SHP77 (cell line): ENCODE results near the gene ADAMTSL2.

ENCODE experiments used
- DNase-seq, 2 experiments: peaks; one replicate each; lab custom pipeline; 2025; lab: John Stamatoyannopoulos, UW

ADAMTSL2 gene

GRCh38 chr9:133606708-133607025, 72.2 kb downstream of the ADAMTSL2 start:
- no peak for DNase-seq

- no peak for DNase-seq
Observed at GRCh38 chr9:133607381-133607780, 72.9 kb downstream of the ADAMTSL2 start.

- DNase-seq: no peak
Observed at GRCh38 chr9:133607976-133608375, 73.5 kb downstream of the ADAMTSL2 start.

GRCh38 chr9:133608382-133608781, 73.9 kb downstream of the ADAMTSL2 start:
- no peak for DNase-seq

GRCh38 chr9:133608889-133609288, 74.4 kb downstream of the ADAMTSL2 start:
- DNase-seq: no peak

- no peak for DNase-seq
Observed at GRCh38 chr9:133609311-133610098, 75.0 kb downstream of the ADAMTSL2 start, which contains the start of gene FAM163B. TSS of gene FAM163B (minus strand) at chr9:133609389. CDS start at chr9:133580223, 29,166 bp downstream.

GRCh38 chr9:133610845-133611244, 76.3 kb downstream of the ADAMTSL2 start:
- no peak for DNase-seq

- DNase-seq: no peak
Observed at GRCh38 chr9:133612051-133612450, 77.5 kb downstream of the ADAMTSL2 start.

GRCh38 chr9:133612816-133613215, 78.3 kb downstream of the ADAMTSL2 start:
- no peak for DNase-seq

GRCh38 chr9:133613432-133613831, 78.9 kb downstream of the ADAMTSL2 start:
- DNase-seq: no peak

- no peak for DNase-seq
Observed at GRCh38 chr9:133614056-133614455, 79.6 kb downstream of the ADAMTSL2 start.

GRCh38 chr9:133614678-133615077, 80.2 kb downstream of the ADAMTSL2 start:
- DNase-seq: no peak

GRCh38 chr9:133615186-133615585, 80.7 kb downstream of the ADAMTSL2 start:
- peak; percentile 84 to 85 for DNase-seq

- peak in 1 of 2 experiments; percentile 51 for DNase-seq
Observed at GRCh38 chr9:133615606-133616188, 81.2 kb downstream of the ADAMTSL2 start.

GRCh38 chr9:133616643-133617405, 82.3 kb downstream of the ADAMTSL2 start:
- no peak for DNase-seq

GRCh38 chr9:133618726-133619125, 84.2 kb downstream of the ADAMTSL2 start:
- no peak for DNase-seq

GRCh38 chr9:133619791-133620190, 85.3 kb downstream of the ADAMTSL2 start:
- DNase-seq: peak in 1 of 2 experiments; percentile 53

- DNase-seq: peak in 1 of 2 experiments; percentile 27
Observed at GRCh38 chr9:133621725-133622267, 87.3 kb downstream of the ADAMTSL2 start.

- no peak for DNase-seq
Observed at GRCh38 chr9:133622555-133622954, 88.1 kb downstream of the ADAMTSL2 start.
